ENCODE measurements around the gene ZBTB20. TPM values are rescaled to one million over a fixed set of nuclear protein-coding genes. Genes with fewer than 3 reads are reported as not detected.
A peak's percentile ranks its signal among the peaks of the same experiment; 100 is the strongest.

ZBTB20 gene
- total and polyA plus RNA-seq, 7 donors, result 0.40 to 74.9 (median 41.7) TPM

GRCh38 chr3:114834175-114834940, 312.7 kb downstream of the ZBTB20 start:
- H3K27ac ChIP-seq, result no peak overlapping the region
- intact Hi-C loops (cut with DNase I), result loop anchor here in 1 of 2 donors (5.0 kb wide), 1 partner anchor 338 kb away; no protein-coding TSS in a partner anchor
- TF ChIP-seq CTCF (IDR thresholded peaks at IDR 0.05), result no peak
- H3K4me1 ChIP-seq, result no peaks in the 10 kb centered on the region
- DNase-seq, result no peak
- H3K27me3 ChIP-seq (ENCODE audit: insufficient read depth in 3 of 3, low read length in 2 of 3), result no peaks in the 10 kb centered on the region
- no peak for ATAC-seq
- no peaks in the 10 kb centered on the region for H3K9me3 ChIP-seq
- no peak overlapping the region for H3K4me3 ChIP-seq
- no peaks in the 10 kb centered on the region for H3K36me3 ChIP-seq (ENCODE audit: insufficient read depth in 1 of 2, low read depth in 1 of 2)
- WGBS, 3 donors, result 53 to 69% (median 60%) methylated on average over 7 of the region's 7 CpGs

- 94 to 98% (median 96%) methylated on average over 1 of the region's 1 CpG for WGBS, 3 donors
- DNase-seq, result no peak
- no peaks in the 10 kb centered on the region for H3K36me3 ChIP-seq (ENCODE audit: insufficient read depth in 1 of 2, low read depth in 1 of 2)
- TF ChIP-seq CTCF (IDR thresholded peaks at IDR 0.05), result no peak
- no peaks in the 10 kb centered on the region for H3K9me3 ChIP-seq
- no peak overlapping the region for H3K4me3 ChIP-seq
- intact Hi-C loops (cut with DNase I), result loop anchor here in 1 of 2 donors (5.0 kb wide), 1 partner anchor 340 kb away; no protein-coding TSS in a partner anchor
- H3K27me3 ChIP-seq (ENCODE audit: insufficient read depth in 3 of 3, low read length in 2 of 3), result no peaks in the 10 kb centered on the region
- no peaks in the 10 kb centered on the region for H3K4me1 ChIP-seq
- ATAC-seq, result no peak
- H3K27ac ChIP-seq, result no peak overlapping the region
These were observed 315.2 kb downstream of the ZBTB20 start for GRCh38 chr3:114831861-114832260.

- WGBS, 3 donors, result 72 to 89% (median 72%) methylated on average over 4 of the region's 4 CpGs
- DNase-seq (no peak), ATAC-seq (peak in 2 of 4 donors; percentile 23 to 54)
- intact Hi-C loops (cut with DNase I), result loop anchor here in 1 of 2 donors (5.0 kb wide), 1 partner anchor 342 kb away; no protein-coding TSS in a partner anchor
- no peaks in the 10 kb centered on the region for H3K9me3 ChIP-seq
- no peak overlapping the region for H3K27ac ChIP-seq
- H3K4me1 ChIP-seq, result no peaks in the 10 kb centered on the region
- H3K4me3 ChIP-seq, result no peak overlapping the region
- TF ChIP-seq CTCF (IDR thresholded peaks at IDR 0.05), result no peak
- H3K36me3 ChIP-seq (ENCODE audit: insufficient read depth in 1 of 2, low read depth in 1 of 2), result no peaks in the 10 kb centered on the region
- H3K27me3 ChIP-seq (ENCODE audit: insufficient read depth in 3 of 3, low read length in 2 of 3), result no peaks in the 10 kb centered on the region
These were observed 316.4 kb downstream of the ZBTB20 start for GRCh38 chr3:114830652-114831051.

- Histone ChIP-seq H3K36me3 (ENCODE audit: insufficient read depth in 1 of 2, low read depth in 1 of 2) (no peaks in the 10 kb centered on the region), H3K9me3 (no peaks in the 10 kb centered on the region), H3K27ac (no peak overlapping the region), H3K27me3 (ENCODE audit: insufficient read depth in 3 of 3, low read length in 2 of 3) (no peaks in the 10 kb centered on the region), H3K4me1 (no peaks in the 10 kb centered on the region), H3K4me3 (no peak overlapping the region)
- WGBS, 3 donors, result 85 to 93% (median 87%) methylated on average over 2 of the region's 2 CpGs
- DNase-seq (no peak), ATAC-seq (no peak)
- no peak for TF ChIP-seq CTCF (IDR thresholded peaks at IDR 0.05)
- intact Hi-C loops (cut with DNase I), result loop anchor here (5.0 kb wide), 3 partner anchors 258 to 343 kb away; no protein-coding TSS in a partner anchor
These were observed 317.3 kb downstream of the ZBTB20 start for GRCh38 chr3:114829783-114830182.

All from psoas muscle (tissue), 8 donors.